ENCODE results near the gene TRIM54.

The TRIM54 gene

GRCh38 chr2:27303093-27304025 lies 21.1 kb downstream of the TRIM54 start:
- Histone ChIP-seq H3K14ac (ENCODE audit: low read length) (no peak overlapping the region), H3K27me3 (ENCODE audit: insufficient read depth, low read length) (peaks cover 31% of the 10 kb centered on the region), H3K36me3 (ENCODE audit: control insufficient read depth in 1 of 2, insufficient read depth in 2 of 2, low read length in 2 of 2) (no peaks in the 10 kb centered on the region), H2AK5ac (ENCODE audit: low read length) (no peak overlapping the region), H4K12ac (ENCODE audit: low read depth, low read length) (no peak overlapping the region), H4K8ac (ENCODE audit: low read depth, low read length) (peak overlapping the region; percentile 37), H3K4me1 (ENCODE audit: control insufficient read depth in 1 of 2, insufficient read depth in 2 of 2, low read length in 2 of 2) (peaks cover 0 to 9% of the 10 kb centered on the region in 2 experiments), H3K79me1 (ENCODE audit: low read length) (no peaks in the 10 kb centered on the region), H3K18ac (ENCODE audit: low read length) (no peak overlapping the region), H3K4me2 (ENCODE audit: low read length) (no peak overlapping the region), H3K4ac (ENCODE audit: low read depth, low read length) (no peak overlapping the region), H2AFZ (ENCODE audit: insufficient read depth, low read length, poor library complexity) (peak overlapping the region; percentile 47), H3K9me3 (ENCODE audit: insufficient read depth, low read depth, low read length) (peaks cover 6% of the 10 kb centered on the region), H3K79me2 (ENCODE audit: control insufficient read depth, insufficient read depth, low read length, poor library complexity) (no peaks in the 10 kb centered on the region), H2BK12ac (ENCODE audit: low read length) (no peak overlapping the region), H2BK5ac (ENCODE audit: low read depth, low read length, poor library complexity) (no peak overlapping the region), H3K4me3 (ENCODE audit: low read depth, low read length) (no peak overlapping the region), H3K9ac (ENCODE audit: low read length) (no peak overlapping the region), H2BK120ac (ENCODE audit: insufficient read depth, low read length, poor library complexity) (no peak overlapping the region), H4K91ac (ENCODE audit: low read depth, low read length) (no peak overlapping the region), H3K23ac (ENCODE audit: low read length) (no peak overlapping the region), H3K27ac (ENCODE audit: low read depth, low read length) (no peak overlapping the region)
- peak; percentile 58 to 91 for DNase-seq
- no CpG with 5 or more reads among the region's 25 CpGs for WGBS (ENCODE audit: extremely low coverage, insufficient coverage, insufficient read length)

- H3K27me3 ChIP-seq (ENCODE audit: insufficient read depth, low read length), result peaks cover 31% of the 10 kb centered on the region
- no CpG with 5 or more reads among the region's 13 CpGs for WGBS (ENCODE audit: extremely low coverage, insufficient coverage, insufficient read length)
- H3K9ac ChIP-seq (ENCODE audit: low read length), result no peak overlapping the region
- no peak overlapping the region for H3K18ac ChIP-seq (ENCODE audit: low read length)
- peaks cover 6% of the 10 kb centered on the region for H3K9me3 ChIP-seq (ENCODE audit: insufficient read depth, low read depth, low read length)
- H2AK5ac ChIP-seq (ENCODE audit: low read length), result no peak overlapping the region
- no peak overlapping the region for H2BK5ac ChIP-seq (ENCODE audit: low read depth, low read length, poor library complexity)
- no peaks in the 10 kb centered on the region for H3K79me1 ChIP-seq (ENCODE audit: low read length)
- peaks cover under 1 to 2% of the 10 kb centered on the region in 2 experiments for H3K36me3 ChIP-seq (ENCODE audit: control insufficient read depth in 1 of 2, insufficient read depth in 2 of 2, low read length in 2 of 2)
- no peak overlapping the region for H3K14ac ChIP-seq (ENCODE audit: low read length)
- H2BK12ac ChIP-seq (ENCODE audit: low read length), result no peak overlapping the region
- no peak overlapping the region for H3K4me2 ChIP-seq (ENCODE audit: low read length)
- no peaks in the 10 kb centered on the region for H3K79me2 ChIP-seq (ENCODE audit: control insufficient read depth, insufficient read depth, low read length, poor library complexity)
- H3K4ac ChIP-seq (ENCODE audit: low read depth, low read length), result no peak overlapping the region
- no peak overlapping the region for H3K4me3 ChIP-seq (ENCODE audit: low read depth, low read length)
- H4K91ac ChIP-seq (ENCODE audit: low read depth, low read length), result no peak overlapping the region
- H2AFZ ChIP-seq (ENCODE audit: insufficient read depth, low read length, poor library complexity), result no peak overlapping the region
- H3K27ac ChIP-seq (ENCODE audit: low read depth, low read length), result no peak overlapping the region
- DNase-seq, result no peak
- no peak overlapping the region for H4K8ac ChIP-seq (ENCODE audit: low read depth, low read length)
- peaks cover 0 to 10% of the 10 kb centered on the region in 2 experiments for H3K4me1 ChIP-seq (ENCODE audit: control insufficient read depth in 1 of 2, insufficient read depth in 2 of 2, low read length in 2 of 2)
- H3K23ac ChIP-seq (ENCODE audit: low read length), result no peak overlapping the region
- no peak overlapping the region for H2BK120ac ChIP-seq (ENCODE audit: insufficient read depth, low read length, poor library complexity)
- no peak overlapping the region for H4K12ac ChIP-seq (ENCODE audit: low read depth, low read length)
These were observed 22.4 kb downstream of the TRIM54 start for GRCh38 chr2:27304488-27305240.

DNA sequence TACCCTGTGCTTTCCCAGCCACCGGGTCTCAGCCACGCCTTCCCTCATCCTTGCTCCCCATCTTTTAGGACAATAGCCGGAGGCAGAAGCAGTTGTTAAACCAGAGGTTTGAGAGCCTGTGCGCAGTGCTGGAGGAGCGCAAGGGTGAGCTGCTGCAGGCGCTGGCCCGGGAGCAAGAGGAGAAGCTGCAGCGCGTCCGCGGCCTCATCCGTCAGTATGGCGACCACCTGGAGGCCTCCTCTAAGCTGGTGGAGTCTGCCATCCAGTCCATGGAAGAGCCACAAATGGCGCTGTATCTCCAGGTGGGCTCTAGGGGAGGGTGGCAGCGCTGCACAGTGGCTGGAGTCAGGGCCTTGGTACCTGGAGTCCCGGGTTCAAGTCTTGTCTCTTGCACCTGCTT lies 23.3 kb downstream of the TRIM54 start:
- Histone ChIP-seq H3K79me2 (ENCODE audit: control insufficient read depth, insufficient read depth, low read length, poor library complexity) (no peaks in the 10 kb centered on the region), H3K23ac (ENCODE audit: low read length) (no peak overlapping the region), H3K4me3 (ENCODE audit: low read depth, low read length) (no peak overlapping the region), H4K12ac (ENCODE audit: low read depth, low read length) (no peak overlapping the region), H4K8ac (ENCODE audit: low read depth, low read length) (no peak overlapping the region), H3K4ac (ENCODE audit: low read depth, low read length) (no peak overlapping the region), H3K27me3 (ENCODE audit: insufficient read depth, low read length) (peaks cover 31% of the 10 kb centered on the region), H2BK12ac (ENCODE audit: low read length) (no peak overlapping the region), H3K4me1 (ENCODE audit: control insufficient read depth in 1 of 2, insufficient read depth in 2 of 2, low read length in 2 of 2) (peaks cover 0 to 10% of the 10 kb centered on the region in 2 experiments), H3K27ac (ENCODE audit: low read depth, low read length) (no peak overlapping the region), H2AK5ac (ENCODE audit: low read length) (no peak overlapping the region), H3K36me3 (ENCODE audit: control insufficient read depth in 1 of 2, insufficient read depth in 2 of 2, low read length in 2 of 2) (peaks cover 3% of the 10 kb centered on the region in 2 experiments), H3K4me2 (ENCODE audit: low read length) (no peak overlapping the region), H2BK5ac (ENCODE audit: low read depth, low read length, poor library complexity) (no peak overlapping the region), H3K9ac (ENCODE audit: low read length) (no peak overlapping the region), H3K14ac (ENCODE audit: low read length) (no peak overlapping the region), H3K9me3 (ENCODE audit: insufficient read depth, low read depth, low read length) (peaks cover 6% of the 10 kb centered on the region), H4K91ac (ENCODE audit: low read depth, low read length) (no peak overlapping the region), H3K18ac (ENCODE audit: low read length) (no peak overlapping the region), H3K79me1 (ENCODE audit: low read length) (no peaks in the 10 kb centered on the region), H2AFZ (ENCODE audit: insufficient read depth, low read length, poor library complexity) (no peak overlapping the region), H2BK120ac (ENCODE audit: insufficient read depth, low read length, poor library complexity) (no peak overlapping the region)
- WGBS (ENCODE audit: extremely low coverage, insufficient coverage, insufficient read length), result no CpG with 5 or more reads among the region's 16 CpGs
- no peak for DNase-seq

GRCh38 chr2:27306136-27306535 lies 23.9 kb downstream of the TRIM54 start:
- H2BK5ac ChIP-seq (ENCODE audit: low read depth, low read length, poor library complexity), result no peak overlapping the region
- H3K4me2 ChIP-seq (ENCODE audit: low read length), result no peak overlapping the region
- no peak overlapping the region for H3K14ac ChIP-seq (ENCODE audit: low read length)
- no peak overlapping the region for H4K8ac ChIP-seq (ENCODE audit: low read depth, low read length)
- no peak overlapping the region for H3K9ac ChIP-seq (ENCODE audit: low read length)
- peaks cover 3% of the 10 kb centered on the region in 2 experiments for H3K36me3 ChIP-seq (ENCODE audit: control insufficient read depth in 1 of 2, insufficient read depth in 2 of 2, low read length in 2 of 2)
- H4K12ac ChIP-seq (ENCODE audit: low read depth, low read length), result no peak overlapping the region
- peaks cover 0 to 10% of the 10 kb centered on the region in 2 experiments for H3K4me1 ChIP-seq (ENCODE audit: control insufficient read depth in 1 of 2, insufficient read depth in 2 of 2, low read length in 2 of 2)
- no peak overlapping the region for H2AFZ ChIP-seq (ENCODE audit: insufficient read depth, low read length, poor library complexity)
- no peak overlapping the region for H3K4me3 ChIP-seq (ENCODE audit: low read depth, low read length)
- H3K9me3 ChIP-seq (ENCODE audit: insufficient read depth, low read depth, low read length), result peaks cover 6% of the 10 kb centered on the region
- no peak overlapping the region for H2AK5ac ChIP-seq (ENCODE audit: low read length)
- H2BK12ac ChIP-seq (ENCODE audit: low read length), result no peak overlapping the region
- H3K4ac ChIP-seq (ENCODE audit: low read depth, low read length), result no peak overlapping the region
- no peaks in the 10 kb centered on the region for H3K79me2 ChIP-seq (ENCODE audit: control insufficient read depth, insufficient read depth, low read length, poor library complexity)
- H4K91ac ChIP-seq (ENCODE audit: low read depth, low read length), result no peak overlapping the region
- H3K27ac ChIP-seq (ENCODE audit: low read depth, low read length), result no peak overlapping the region
- peaks cover 31% of the 10 kb centered on the region for H3K27me3 ChIP-seq (ENCODE audit: insufficient read depth, low read length)
- H2BK120ac ChIP-seq (ENCODE audit: insufficient read depth, low read length, poor library complexity), result no peak overlapping the region
- WGBS (ENCODE audit: extremely low coverage, insufficient coverage, insufficient read length), result no CpG with 5 or more reads among the region's 26 CpGs
- DNase-seq, result no peak
- H3K79me1 ChIP-seq (ENCODE audit: low read length), result no peaks in the 10 kb centered on the region
- H3K18ac ChIP-seq (ENCODE audit: low read length), result no peak overlapping the region
- no peak overlapping the region for H3K23ac ChIP-seq (ENCODE audit: low read length)
